ENCODE measurements around the gene PIF1.
"Not testable (repeated sequence)": the region's sequence is repeated elsewhere in the genome, so short reads cannot be mapped to it uniquely, and the experiment has no call there.

The PIF1 gene

GRCh38 chr15:64847876-64848716, 22.6 kb upstream of the PIF1 start:
- H3K4me3 ChIP-seq (ENCODE audit: low read depth, low read length), result no peak overlapping the region
- no peak for DNase-seq (ENCODE audit: low read depth)

- no peak overlapping the region for H3K4me3 ChIP-seq (ENCODE audit: low read depth, low read length)
These were observed 22.0 kb upstream of the PIF1 start for GRCh38 chr15:64847448-64847847.

DNA sequence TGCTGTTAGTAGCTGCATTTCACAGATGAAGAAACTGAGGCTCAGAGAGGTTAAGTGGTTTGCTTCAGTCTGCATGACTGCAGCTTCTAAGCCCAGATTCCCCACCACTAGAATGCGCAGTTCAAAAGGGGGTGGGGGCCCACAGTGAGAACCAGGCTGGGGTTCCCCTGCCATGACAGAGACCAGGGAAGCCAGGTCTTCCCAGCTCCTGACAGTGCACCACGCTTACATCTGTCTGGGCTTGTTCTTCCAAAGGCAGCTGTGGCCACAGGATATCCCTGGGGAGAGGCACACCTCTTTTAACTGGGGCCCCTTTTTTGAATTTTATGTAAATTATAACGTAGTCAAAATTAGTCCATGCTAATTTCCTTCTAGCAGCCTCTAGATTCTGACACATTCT, 21.6 kb upstream of the PIF1 start:
- DNase-seq (ENCODE audit: low read depth), result no peak
- no peak overlapping the region for H3K4me3 ChIP-seq (ENCODE audit: low read depth, low read length)

More at GRCh38 chr15:64847448-64847847, 22.0 kb upstream of the PIF1 start:
- no peak for DNase-seq (ENCODE audit: low read depth)

DNA sequence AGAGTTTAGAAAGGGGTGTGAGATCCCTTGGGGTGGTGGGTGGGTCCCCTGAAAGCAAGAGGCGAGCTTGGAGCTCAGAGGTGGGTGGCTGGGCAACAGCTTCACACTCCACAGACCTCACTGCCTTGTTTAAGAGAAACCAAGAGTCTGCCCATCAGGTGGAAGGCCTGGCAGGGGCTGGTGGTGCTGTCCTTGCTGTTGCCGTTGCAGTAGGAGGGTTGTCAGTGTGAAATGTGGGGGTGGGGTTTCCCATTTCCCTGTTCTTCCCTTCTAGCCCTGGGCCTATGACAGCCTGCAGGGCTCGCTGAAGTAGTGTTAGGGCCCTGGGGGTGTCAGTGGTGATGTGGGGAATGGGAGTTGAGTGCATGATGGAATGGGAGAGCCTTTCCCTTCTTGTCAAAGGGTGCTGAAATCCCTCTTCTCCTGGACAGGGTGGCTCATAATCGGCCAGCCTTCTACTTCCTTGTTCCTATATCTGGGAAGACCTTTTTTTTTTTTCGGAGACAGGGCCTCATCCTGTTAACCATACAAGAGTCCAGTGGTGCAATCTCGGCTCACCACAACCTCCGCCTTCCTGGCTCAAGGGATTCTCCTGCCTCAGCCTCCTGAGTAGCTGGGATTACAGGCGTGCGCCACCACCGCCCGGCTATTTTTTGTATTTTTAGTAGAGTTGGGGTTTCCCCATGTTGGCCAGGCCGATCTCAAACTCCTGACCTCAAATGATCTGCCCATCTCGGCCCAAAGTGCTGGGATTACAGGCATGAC, 20.6 kb upstream of the PIF1 start:
- H3K4me3 ChIP-seq (ENCODE audit: low read depth, low read length), result no peak overlapping the region
- DNase-seq (ENCODE audit: low read depth), result no peak

DNA sequence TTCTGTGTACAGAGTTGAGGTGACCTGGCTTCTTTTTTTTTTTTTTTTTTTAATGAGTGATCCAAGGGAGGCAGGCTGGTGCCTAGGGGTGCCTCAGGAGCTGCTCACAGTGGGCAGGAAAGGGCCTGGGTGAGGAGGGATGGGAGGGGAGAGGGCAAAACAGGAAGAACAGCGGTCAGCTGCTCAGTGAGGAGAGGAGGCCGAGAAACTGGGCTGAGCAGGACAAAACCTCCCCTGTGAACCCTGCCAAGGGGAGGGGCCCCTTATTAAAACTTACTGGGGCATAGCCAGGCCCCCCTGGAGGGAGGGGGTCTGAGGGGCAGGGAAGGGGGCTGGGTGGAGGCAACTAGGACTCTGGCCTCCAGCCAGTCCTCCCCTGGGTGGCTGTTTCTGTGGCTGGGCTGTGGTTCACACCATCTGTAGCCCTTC, 19.8 kb upstream of the PIF1 start:
- DNase-seq (ENCODE audit: low read depth), result no peak
- peak overlapping the region; percentile 20 for H3K4me3 ChIP-seq (ENCODE audit: low read depth, low read length)

DNA sequence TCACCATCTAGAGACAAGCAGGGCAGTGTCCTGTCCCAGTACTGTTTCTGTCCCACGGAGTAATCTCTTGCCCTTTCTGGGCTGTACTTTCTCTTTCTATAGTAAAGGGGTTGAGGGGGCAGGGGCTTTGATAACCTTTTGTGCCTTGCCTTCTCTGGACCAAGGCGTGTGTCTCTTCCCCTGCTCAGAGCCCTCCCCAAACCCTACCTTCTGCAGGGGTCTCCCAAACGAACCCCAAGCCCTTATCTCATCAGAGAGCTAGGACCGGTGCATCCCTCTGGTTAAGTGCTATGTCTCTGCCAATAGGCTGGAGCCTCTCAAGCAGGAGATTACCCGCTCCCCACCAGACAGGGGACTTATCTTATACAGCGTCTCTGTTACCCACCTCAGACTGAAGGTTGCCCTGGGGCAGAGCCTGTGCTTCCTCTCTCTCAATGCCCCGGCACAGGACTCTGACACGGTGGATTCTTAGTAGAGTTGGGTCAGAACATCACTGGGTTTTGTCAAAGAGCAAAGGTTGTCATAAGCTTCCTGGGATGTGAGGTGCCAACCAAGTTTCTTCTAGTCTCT, 19.2 kb upstream of the PIF1 start:
- peak overlapping the region; percentile 20 for H3K4me3 ChIP-seq (ENCODE audit: low read depth, low read length)
- DNase-seq (ENCODE audit: low read depth), result no peak

GRCh38 chr15:64843991-64844390, 18.5 kb upstream of the PIF1 start:
- H3K4me3 ChIP-seq (ENCODE audit: low read depth, low read length), result peak overlapping the region; percentile 20
- DNase-seq (ENCODE audit: low read depth), result no peak

DNA sequence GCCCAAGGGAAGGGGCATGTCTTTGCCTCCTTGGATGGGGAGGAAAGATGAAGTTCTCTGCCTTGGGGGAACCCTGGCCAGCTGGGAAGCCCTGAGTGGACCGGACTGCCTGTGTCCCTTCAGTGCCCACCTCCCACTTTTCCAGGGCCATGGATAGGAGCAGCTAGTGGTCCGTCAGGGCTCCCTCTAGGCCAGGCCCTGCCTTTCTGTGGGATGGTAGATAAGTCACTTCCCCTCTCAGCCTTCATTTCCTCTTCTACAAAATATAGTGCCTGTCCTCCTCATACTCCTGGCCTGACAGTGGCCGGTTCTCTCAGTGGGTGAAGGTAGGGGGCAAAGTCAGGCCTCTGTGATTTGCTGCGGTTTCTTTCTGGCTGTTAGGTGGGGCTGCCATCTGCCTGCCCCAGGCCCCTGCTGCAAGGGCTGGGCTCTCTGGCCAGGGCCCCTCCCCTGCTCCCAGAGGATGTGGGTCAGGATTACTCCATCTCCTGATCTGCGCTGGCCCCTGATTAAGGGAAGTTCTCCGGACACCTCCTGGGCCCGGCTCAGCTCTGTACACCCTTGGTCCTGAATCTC, 17.6 kb upstream of the PIF1 start:
- no peak for DNase-seq (ENCODE audit: low read depth)
- peak overlapping the region; percentile 94 for H3K4me3 ChIP-seq (ENCODE audit: low read depth, low read length)

- H3K4me3 ChIP-seq (ENCODE audit: low read depth, low read length), result peak overlapping the region; percentile 94
- no peak for DNase-seq (ENCODE audit: low read depth)
These were observed 16.9 kb upstream of the PIF1 start for GRCh38 chr15:64842096-64842939.

DNA sequence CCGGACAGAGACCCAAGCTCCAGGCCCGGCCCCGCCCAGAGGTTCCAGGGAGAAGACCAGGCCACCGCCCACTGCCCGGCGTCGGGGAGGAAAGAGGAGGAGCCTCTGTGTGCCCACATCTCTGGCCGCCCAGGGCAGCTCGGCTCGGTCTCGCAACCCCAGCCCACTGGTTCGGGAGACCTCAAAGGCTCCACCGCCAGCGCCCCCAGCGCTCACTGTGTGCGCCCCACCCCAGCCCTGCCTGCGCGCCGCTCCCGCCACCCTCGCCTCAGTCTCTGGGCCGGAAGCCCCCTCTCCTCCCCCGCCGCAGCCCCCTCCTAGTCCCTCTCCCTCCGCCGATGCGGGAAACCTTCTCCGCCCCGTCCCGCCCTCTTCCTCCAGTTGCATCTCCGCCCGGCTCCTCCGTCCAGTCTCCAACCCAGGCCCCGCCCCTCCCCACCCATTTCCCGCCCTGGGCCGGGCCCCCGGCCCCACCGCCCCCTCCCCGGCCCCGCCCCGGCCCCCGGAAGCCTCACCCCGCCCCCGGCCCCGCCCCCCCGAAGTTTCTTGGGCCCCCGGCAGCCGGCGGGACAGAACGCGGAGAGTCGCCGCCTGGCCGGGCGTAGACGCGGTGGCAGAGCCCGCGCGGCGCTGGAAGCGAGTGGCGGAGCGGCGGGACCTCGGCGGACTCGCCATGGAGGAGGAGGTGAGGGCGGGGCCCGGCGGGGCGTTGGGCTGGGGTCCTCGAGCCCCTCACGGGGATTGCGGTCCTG, 16.1 kb upstream of the PIF1 start, which contains the start of gene PLEKHO2:
PLEKHO2 (plus strand) TSS at position 572 of the 752 bp plus-strand sequence; CDS start at position 674, 102 bp downstream.
- H3K4me3 ChIP-seq (ENCODE audit: low read depth, low read length), result peak within 1 kb of the TSS; percentile 94
- DNase-seq (ENCODE audit: low read depth), result peak; percentile 87

GRCh38 chr15:64841060-64841343, 15.6 kb upstream of the PIF1 start:
- DNase-seq (ENCODE audit: low read depth), result no peak
- H3K4me3 ChIP-seq (ENCODE audit: low read depth, low read length), result peak overlapping the region; percentile 63

- H3K4me3 ChIP-seq (ENCODE audit: low read depth, low read length), result no peak overlapping the region
- DNase-seq (ENCODE audit: low read depth), result no peak
These were observed 12.1 kb upstream of the PIF1 start for GRCh38 chr15:64837502-64837901.

DNA sequence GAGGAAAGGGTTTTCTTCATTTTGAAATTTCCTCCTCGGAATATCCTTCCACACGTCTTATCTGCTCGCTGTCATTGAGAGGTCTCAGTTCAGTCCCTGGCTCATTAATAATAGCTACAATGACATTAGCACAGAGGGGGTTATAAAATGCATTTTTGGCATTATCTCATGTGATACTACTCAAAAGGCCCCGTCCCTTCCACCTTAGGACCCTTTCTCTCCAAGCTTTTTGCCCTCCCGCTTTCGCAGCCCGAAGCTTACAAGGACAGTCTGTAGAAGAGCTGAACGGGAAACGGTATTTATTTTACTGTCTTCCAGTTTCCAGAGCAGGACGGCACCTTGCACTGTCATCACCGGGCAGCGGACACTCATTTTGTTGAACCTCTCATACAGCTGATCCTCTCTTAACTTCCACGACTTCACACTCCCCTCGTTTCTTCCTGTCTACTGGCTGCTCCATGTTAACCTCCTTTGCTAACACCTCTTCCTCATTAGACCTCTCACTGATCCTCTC, 10.6 kb upstream of the PIF1 start:
- DNase-seq (ENCODE audit: low read depth), result no peak
- H3K4me3 ChIP-seq (ENCODE audit: low read depth, low read length), result peak overlapping the region; percentile 6

- DNase-seq (ENCODE audit: low read depth), result no peak
- no peak overlapping the region for H3K4me3 ChIP-seq (ENCODE audit: low read depth, low read length)
These were observed 8.2 kb upstream of the PIF1 start for GRCh38 chr15:64833690-64834089.

DNA sequence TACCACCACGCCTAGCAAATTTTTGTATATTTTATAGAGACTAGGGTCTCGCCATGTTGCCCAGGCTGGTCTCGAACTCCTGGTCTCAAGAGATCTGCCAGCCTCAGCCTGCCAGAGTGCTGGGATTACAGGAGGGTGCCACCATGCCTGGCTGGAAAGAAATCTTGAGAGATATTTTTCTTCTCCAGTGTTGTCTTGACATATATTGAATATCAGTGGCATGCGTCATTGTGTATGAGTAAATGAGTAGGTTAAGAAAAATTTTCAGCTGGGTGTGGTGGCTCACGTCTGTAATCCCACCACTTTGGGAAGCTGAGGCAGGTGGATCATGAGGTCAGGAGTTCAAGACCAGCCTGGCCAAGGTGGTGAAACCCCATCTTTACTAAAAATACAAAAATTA, 3.5 kb upstream of the PIF1 start:
- no peak overlapping the region for H3K4me3 ChIP-seq (ENCODE audit: low read depth, low read length)
- no peak for DNase-seq (ENCODE audit: low read depth)

GRCh38 chr15:64824929-64825430, 467 bp downstream of the PIF1 start:
- peak overlapping the region; percentile 58 for H3K4me3 ChIP-seq (ENCODE audit: low read depth, low read length)
- DNase-seq (ENCODE audit: low read depth), result no peak

- no peak overlapping the region for H3K4me3 ChIP-seq (ENCODE audit: low read depth, low read length)
- DNase-seq (ENCODE audit: low read depth), result no peak
These were observed 9.0 kb downstream of the PIF1 start for GRCh38 chr15:64816452-64816851.

DNA sequence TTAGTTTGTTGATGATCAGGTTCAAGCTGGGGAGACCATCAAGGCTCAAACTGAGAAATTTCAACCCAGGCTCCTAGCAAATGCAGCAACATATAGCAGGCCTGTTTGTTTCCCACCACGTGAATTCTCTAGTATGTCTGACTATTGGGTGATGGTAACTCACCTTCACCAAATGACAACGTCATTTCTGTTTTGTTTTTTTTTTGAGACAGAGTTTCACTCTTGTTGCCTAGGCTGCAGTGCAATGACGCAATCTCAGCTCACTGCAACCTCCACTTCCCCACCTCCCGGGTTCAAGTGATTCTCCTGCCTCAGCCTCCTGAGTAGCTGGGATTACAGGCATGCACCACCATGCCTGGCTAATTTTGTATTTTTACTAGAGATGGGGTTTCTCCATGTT, 10.5 kb downstream of the PIF1 start:
- not testable (repeated sequence) for H3K4me3 ChIP-seq (ENCODE audit: low read depth, low read length)

More for the DNA sequence above, 10.5 kb downstream of the PIF1 start:
- DNase-seq (ENCODE audit: low read depth), result not testable (repeated sequence)

Measured in skeletal muscle cell (primary cell).